ENCODE measurements around the gene CHRND. TPM values are rescaled to one million over a fixed set of nuclear protein-coding genes. Genes with fewer than 3 reads are reported as not detected.

The CHRND gene
- total and polyA plus RNA-seq, 2 of the 13 experiments (the other 11 are each of a cell fraction or from before 2014, with no cell fraction given): 0.18 TPM; not detected in 1

DNA sequence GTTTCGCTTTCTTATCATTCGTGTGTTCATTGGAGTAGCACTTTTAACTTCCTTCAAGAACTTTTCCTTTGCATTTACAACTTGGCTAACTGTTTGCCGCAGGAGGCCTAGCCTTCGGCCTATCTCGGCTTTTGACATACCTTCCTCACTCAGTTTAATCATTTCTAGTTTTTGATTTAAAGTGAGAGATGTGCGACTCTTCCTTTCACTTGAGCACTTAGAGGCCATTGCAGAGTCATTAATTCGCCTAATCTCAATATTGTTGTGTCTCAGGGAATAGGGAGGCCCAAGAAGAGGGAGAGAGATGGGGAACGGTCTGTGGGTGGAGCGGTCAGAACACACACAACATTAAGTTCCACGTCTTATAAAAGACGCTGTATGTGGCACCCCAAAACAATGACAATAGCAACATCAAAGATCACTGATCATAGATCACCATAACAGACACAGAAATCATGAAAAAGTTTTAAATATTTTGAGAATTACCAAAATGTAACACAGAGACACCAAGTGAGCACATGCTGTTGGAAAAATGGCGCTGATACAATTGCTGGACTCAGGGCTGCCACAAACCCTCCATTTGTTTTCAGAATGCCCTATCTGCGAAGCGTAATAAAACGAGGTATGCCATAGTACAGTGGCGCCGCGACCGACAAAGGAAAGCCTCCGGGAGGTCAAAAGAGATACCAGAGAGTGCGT is 23.8 kb downstream of the CHRND start (continued):
- TF ChIP-seq SSRP1 (CRISPR knock-in tag; IDR thresholded peaks at IDR 0.05) (no peak), ZC3H13 (CRISPR knock-in tag; IDR thresholded peaks at IDR 0.05) (0 out of 2 replicates have a peak, but pooled peaks have one; percentile 13), ATRX (CRISPR knock-in tag; IDR thresholded peaks at IDR 0.05; ENCODE audit: borderline replicate concordance) (no peak), SIX4 (CRISPR knock-in tag; IDR thresholded peaks at IDR 0.05) (no peak), PRPF4 (IDR thresholded peaks at IDR 0.05; ENCODE audit: low read depth, low read length, poor library complexity, severe bottlenecking) (peak; percentile 18), MYNN (CRISPR knock-in tag; IDR thresholded peaks at IDR 0.05; ENCODE audit: low read depth) (peak; percentile 38; the same call in 1 of the 2 replicates), SNAI1 (CRISPR knock-in tag; IDR thresholded peaks at IDR 0.05; ENCODE audit: borderline replicate concordance) (no peak), SYNCRIP (IDR thresholded peaks at IDR 0.05; ENCODE audit: insufficient read depth, low read depth, low read length) (no peak), ZKSCAN1 (IDR thresholded peaks at IDR 0.05; ENCODE audit: low read length) (no peak), ZBTB38 (CRISPR knock-in tag; IDR thresholded peaks at IDR 0.05) (peak; percentile 70), MATR3 (CRISPR knock-in tag; IDR thresholded peaks at IDR 0.05) (no peak), ZBTB7B (CRISPR knock-in tag; IDR thresholded peaks at IDR 0.05) (no peak)
- TF ChIP-seq, protein P1, sequence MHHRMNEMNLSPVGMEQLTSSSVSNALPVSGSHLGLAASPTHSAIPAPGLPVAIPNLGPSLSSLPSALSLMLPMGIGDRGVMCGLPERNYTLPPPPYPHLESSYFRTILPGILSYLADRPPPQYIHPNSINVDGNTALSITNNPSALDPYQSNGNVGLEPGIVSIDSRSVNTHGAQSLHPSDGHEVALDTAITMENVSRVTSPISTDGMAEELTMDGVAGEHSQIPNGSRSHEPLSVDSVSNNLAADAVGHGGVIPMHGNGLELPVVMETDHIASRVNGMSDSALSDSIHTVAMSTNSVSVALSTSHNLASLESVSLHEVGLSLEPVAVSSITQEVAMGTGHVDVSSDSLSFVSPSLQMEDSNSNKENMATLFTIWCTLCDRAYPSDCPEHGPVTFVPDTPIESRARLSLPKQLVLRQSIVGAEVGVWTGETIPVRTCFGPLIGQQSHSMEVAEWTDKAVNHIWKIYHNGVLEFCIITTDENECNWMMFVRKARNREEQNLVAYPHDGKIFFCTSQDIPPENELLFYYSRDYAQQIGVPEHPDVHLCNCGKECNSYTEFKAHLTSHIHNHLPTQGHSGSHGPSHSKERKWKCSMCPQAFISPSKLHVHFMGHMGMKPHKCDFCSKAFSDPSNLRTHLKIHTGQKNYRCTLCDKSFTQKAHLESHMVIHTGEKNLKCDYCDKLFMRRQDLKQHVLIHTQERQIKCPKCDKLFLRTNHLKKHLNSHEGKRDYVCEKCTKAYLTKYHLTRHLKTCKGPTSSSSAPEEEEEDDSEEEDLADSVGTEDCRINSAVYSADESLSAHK (CRISPR knock-in tag; IDR thresholded peaks at IDR 0.05; ENCODE audit: borderline replicate concordance): 0 out of 2 replicates have a peak, but pooled peaks have one; percentile 55
- TF ChIP-seq, protein P2, sequence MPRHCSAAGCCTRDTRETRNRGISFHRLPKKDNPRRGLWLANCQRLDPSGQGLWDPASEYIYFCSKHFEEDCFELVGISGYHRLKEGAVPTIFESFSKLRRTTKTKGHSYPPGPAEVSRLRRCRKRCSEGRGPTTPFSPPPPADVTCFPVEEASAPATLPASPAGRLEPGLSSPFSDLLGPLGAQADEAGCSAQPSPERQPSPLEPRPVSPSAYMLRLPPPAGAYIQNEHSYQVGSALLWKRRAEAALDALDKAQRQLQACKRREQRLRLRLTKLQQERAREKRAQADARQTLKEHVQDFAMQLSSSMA (CRISPR knock-in tag; IDR thresholded peaks at IDR 0.05): no peak; the same call in 1 of the 2 replicates
- TF ChIP-seq, protein P3, sequence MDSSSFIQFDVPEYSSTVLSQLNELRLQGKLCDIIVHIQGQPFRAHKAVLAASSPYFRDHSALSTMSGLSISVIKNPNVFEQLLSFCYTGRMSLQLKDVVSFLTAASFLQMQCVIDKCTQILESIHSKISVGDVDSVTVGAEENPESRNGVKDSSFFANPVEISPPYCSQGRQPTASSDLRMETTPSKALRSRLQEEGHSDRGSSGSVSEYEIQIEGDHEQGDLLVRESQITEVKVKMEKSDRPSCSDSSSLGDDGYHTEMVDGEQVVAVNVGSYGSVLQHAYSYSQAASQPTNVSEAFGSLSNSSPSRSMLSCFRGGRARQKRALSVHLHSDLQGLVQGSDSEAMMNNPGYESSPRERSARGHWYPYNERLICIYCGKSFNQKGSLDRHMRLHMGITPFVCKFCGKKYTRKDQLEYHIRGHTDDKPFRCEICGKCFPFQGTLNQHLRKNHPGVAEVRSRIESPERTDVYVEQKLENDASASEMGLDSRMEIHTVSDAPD (CRISPR knock-in tag; IDR thresholded peaks at IDR 0.05): no peak
